ENCODE measurements around the gene GOLGA6L2.
"Not testable (repeated sequence)": the region's sequence is repeated elsewhere in the genome, so short reads cannot be mapped to it uniquely, and the experiment has no call there.

Gene GOLGA6L2

GRCh38 chr15:23422946-23423708 lies 23.9 kb downstream of the GOLGA6L2 start:
- no peak for DNase-seq

GRCh38 chr15:23422099-23422945 lies 24.7 kb downstream of the GOLGA6L2 start:
- DNase-seq: peak in 1 of 2 experiments; percentile 25

- DNase-seq: peak in 1 of 2 experiments; percentile 3
Measured at GRCh38 chr15:23420806-23421575, 26.1 kb downstream of the GOLGA6L2 start.

GRCh38 chr15:23416349-23417276 lies 30.4 kb downstream of the GOLGA6L2 start:
- DNase-seq: no peak

- DNase-seq: not testable (repeated sequence)
Measured at GRCh38 chr15:23415866-23416265, 31.2 kb downstream of the GOLGA6L2 start.

GRCh38 chr15:23415321-23415865 lies 31.6 kb downstream of the GOLGA6L2 start:
- no peak for DNase-seq

- DNase-seq: not testable (repeated sequence)
Measured at GRCh38 chr15:23412881-23413600, 34.0 kb downstream of the GOLGA6L2 start.

GRCh38 chr15:23411841-23412240 lies 35.2 kb downstream of the GOLGA6L2 start:
- no peak for DNase-seq

GRCh38 chr15:23403550-23403949 lies 43.5 kb downstream of the GOLGA6L2 start:
- DNase-seq: no peak

GRCh38 chr15:23402544-23402943 lies 44.5 kb downstream of the GOLGA6L2 start:
- no peak for DNase-seq

- no peak for DNase-seq
Measured at GRCh38 chr15:23402140-23402539, 44.9 kb downstream of the GOLGA6L2 start.

GRCh38 chr15:23401627-23402026 lies 45.4 kb downstream of the GOLGA6L2 start:
- DNase-seq: no peak

GRCh38 chr15:23399207-23399606 lies 47.8 kb downstream of the GOLGA6L2 start:
- DNase-seq: not testable (repeated sequence)

GRCh38 chr15:23398357-23398756 lies 48.7 kb downstream of the GOLGA6L2 start:
- DNase-seq: not testable (repeated sequence)

GRCh38 chr15:23397779-23398178 lies 49.3 kb downstream of the GOLGA6L2 start:
- no peak for DNase-seq

GRCh38 chr15:23395832-23396231 lies 51.2 kb downstream of the GOLGA6L2 start:
- no peak for DNase-seq

GRCh38 chr15:23395030-23395692 lies 51.9 kb downstream of the GOLGA6L2 start:
- no peak for DNase-seq

Measured in NCI-H446 (cell line).